GM12878 (cell line): ENCODE measurements around the gene HAGHL. TPM values are rescaled to one million over a fixed set of nuclear protein-coding genes. Genes with fewer than 3 reads are reported as not detected.
A peak's percentile ranks its signal among the peaks of the same experiment; 100 is the strongest.

ENCODE experiments used
- ATAC-seq: fragments of 200-7000 bp; cut with Tn5 transposase; 3 replicates; pipeline ENCODE4 v1.9.1; 2020; ENCODE audit warnings: mild to moderate bottlenecking, moderate library complexity
- BruUV-seq: library from RNA; stranded (reverse); fragments of 400-500 nt; replicated peaks from 2 replicates; lab custom pipeline; 2021; lab: Mats Ljungman, UMichigan
- CTCF ChIA-PET: fragments of 300-600 bp; sonication (Branson Sonifier 250); formaldehyde crosslinking; extraction: SDS; loops from one replicate; lab custom pipeline; 2021; ENCODE audit warnings: inconsistent platforms; lab: Yijun Ruan, JAX
- POLR2A ChIA-PET: fragments of 350-600 bp; formaldehyde crosslinking; extraction: SDS; loops from one replicate; lab custom pipeline; 2021; ENCODE audit warnings: inconsistent platforms; lab: Charles Lee
- RAD21 ChIA-PET: fragments of 300-600 bp; sonication (Branson Sonifier 250); formaldehyde crosslinking; loops from one replicate; lab custom pipeline; 2023; ENCODE audit warnings: antibody characterized with exemption; ENCODE audit not compliant: unreplicated experiment; lab: Charles Lee
- SMC1A ChIA-PET: fragments of 300-600 bp; sonication (Branson Sonifier 250); formaldehyde crosslinking; loops from one replicate; lab custom pipeline; 2023; ENCODE audit not compliant: unreplicated experiment, uncharacterized antibody; lab: Charles Lee
- DNase-seq: peaks from one replicate; pipeline ENCODE4 v3.0.0-alpha.2; 2011; ENCODE audit warnings: low read depth, low spot score
- FAIRE-seq: peaks from 3 replicates; lab custom pipeline; 2011; peaks lifted over from hg19 to GRCh38; lab: Jason Lieb, UNC
- H2AFZ ChIP-seq: 2 replicates; pipeline ENCODE4 v1.6.0; 2011; ENCODE audit warnings: low read depth, low read length, control low read depth; ENCODE audit not compliant: control insufficient read depth
- H3K27ac ChIP-seq: 2 replicates; pipeline ENCODE4 v1.5.1; 2011; ENCODE audit warnings: control low read depth; ENCODE audit not compliant: control insufficient read depth, insufficient read depth
- H3K27me3 ChIP-seq, 2 experiments: replicated peaks in 1 of 2; 2 replicates each; pipeline versions ENCODE4 v1.6.0 to v1.6.1; 2011; ENCODE audit warnings: low read length in 1 of 2; ENCODE audit not compliant: control insufficient read depth in 2 of 2, insufficient read depth in 2 of 2
- H3K36me3 ChIP-seq, 2 experiments: 2 replicates each; pipeline ENCODE4 v1.5.1; 2011; ENCODE audit warnings: low read length in 1 of 2; ENCODE audit not compliant: control insufficient read depth in 2 of 2, insufficient read depth in 2 of 2
- H3K4me1 ChIP-seq: 2 replicates; pipeline ENCODE4 v1.6.1; 2011; ENCODE audit warnings: mild to moderate bottlenecking, low read length, moderate library complexity, mixed read lengths; ENCODE audit not compliant: control insufficient read depth, insufficient read depth
- H3K4me2 ChIP-seq: 2 replicates; pipeline ENCODE4 v1.6.0; 2011; ENCODE audit warnings: control low read depth; ENCODE audit not compliant: control insufficient read depth, insufficient read depth
- H3K4me3 ChIP-seq: fragments of 200-600 bp; sonication (generic); 2 replicates; pipeline ENCODE4 v1.5.1; 2016
- H3K79me2 ChIP-seq: 2 replicates; pipeline ENCODE4 v1.6.0; 2011; ENCODE audit warnings: low read length; ENCODE audit not compliant: control insufficient read depth, insufficient read depth
- H3K9ac ChIP-seq: 2 replicates; pipeline ENCODE4 v1.8.0; 2011; ENCODE audit warnings: low read length, control low read depth, mixed read lengths; ENCODE audit not compliant: control insufficient read depth, insufficient read depth
- H3K9me3 ChIP-seq: replicated peaks from 3 replicates; pipeline ENCODE4 v1.5.1; 2011; ENCODE audit warnings: mild to moderate bottlenecking, low read length; ENCODE audit not compliant: control insufficient read depth, insufficient read depth
- H4K20me1 ChIP-seq: 2 replicates; pipeline ENCODE4 v1.6.0; 2011; ENCODE audit not compliant: control insufficient read depth, insufficient read depth
- BCL11A ChIP-seq: IDR thresholded peaks from 2 replicates; pipeline ENCODE4 v1.6.1; 2011; ENCODE audit warnings: low read depth, low read length
- CHD1 ChIP-seq: IDR thresholded peaks from 2 replicates; pipeline ENCODE4 v1.6.1; 2012; ENCODE audit warnings: low read depth, low read length, improper control_type of control experiment
- CHD2 ChIP-seq: IDR thresholded peaks from 2 replicates; pipeline ENCODE4 v1.6.1; 2011; ENCODE audit warnings: low read depth, low read length, improper control_type of control experiment, borderline replicate concordance
- EED ChIP-seq: sonication (generic); IDR thresholded peaks from 2 replicates; pipeline ENCODE4 v1.6.1; 2016; ENCODE audit warnings: antibody characterized with exemption, low read depth
- EZH2 ChIP-seq: IDR thresholded peaks from 2 replicates; pipeline ENCODE4 v1.6.1; 2012; ENCODE audit warnings: low read depth, mild to moderate bottlenecking, control low read depth, inconsistent platforms, low read length, borderline replicate concordance; ENCODE audit not compliant: control insufficient read depth
- FOXK2 ChIP-seq: fragments of 450-650 bp; IDR thresholded peaks from 2 replicates; pipeline ENCODE4 v1.6.1; 2017; ENCODE audit warnings: mild to moderate bottlenecking, moderate library complexity
- KLF5 ChIP-seq: fragments of 450-650 bp; IDR thresholded peaks from 2 replicates; pipeline ENCODE4 v1.6.1; 2014; ENCODE audit warnings: mild to moderate bottlenecking; ENCODE audit not compliant: partially characterized antibody
- MTA2 ChIP-seq: fragments of 450-650 bp; IDR thresholded peaks from 2 replicates; pipeline ENCODE4 v1.6.1; 2016; ENCODE audit warnings: low read depth, mild to moderate bottlenecking, moderate library complexity
- NR2F1 ChIP-seq: fragments of 450-650 bp; conservative IDR thresholded peaks from 2 replicates; pipeline ENCODE4 v1.6.1; 2017; ENCODE audit warnings: mild to moderate bottlenecking
- PAX5 ChIP-seq: IDR thresholded peaks from 2 replicates; pipeline ENCODE4 v1.6.1; 2011; ENCODE audit warnings: low read depth, low read length, borderline replicate concordance
- SIN3A ChIP-seq: IDR thresholded peaks from 2 replicates; pipeline ENCODE4 v1.6.1; 2012; ENCODE audit warnings: low read depth, low read length, improper control_type of control experiment
- SUZ12 ChIP-seq: fragments of 200-600 bp; sonication (generic); IDR thresholded peaks from one replicate; pipeline ENCODE4 v1.6.1; 2018; ENCODE audit warnings: antibody characterized with exemption, mild to moderate bottlenecking; ENCODE audit not compliant: unreplicated experiment
- TAF1 ChIP-seq: IDR thresholded peaks from 2 replicates; pipeline ENCODE4 v1.6.1; 2011; ENCODE audit warnings: mild to moderate bottlenecking, low read depth, low read length, borderline replicate concordance
- YY1 ChIP-seq: IDR thresholded peaks from 2 replicates; pipeline ENCODE4 v1.6.1; 2011; ENCODE audit warnings: low read depth, mild to moderate bottlenecking, low read length
- ZNF207 ChIP-seq: fragments of 450-650 bp; IDR thresholded peaks from 2 replicates; pipeline ENCODE4 v1.6.1; 2014; ENCODE audit warnings: antibody characterized with exemption, mild to moderate bottlenecking, borderline replicate concordance
- ZNF217 ChIP-seq: fragments of 450-650 bp; IDR thresholded peaks from 2 replicates; pipeline ENCODE4 v1.6.1; 2017; ENCODE audit warnings: antibody characterized with exemption, mild to moderate bottlenecking
- ZNF24 ChIP-seq: fragments of 450-650 bp; IDR thresholded peaks from 2 replicates; pipeline ENCODE4 v1.6.1; 2017; ENCODE audit warnings: antibody characterized with exemption, mild to moderate bottlenecking
- ZNF274 ChIP-seq: IDR thresholded peaks from one replicate; pipeline ENCODE4 v1.8.0; 2011; ENCODE audit not compliant: insufficient read length, insufficient read depth
- WGBS: methylation state at CpG from one replicate; pipeline ENCODE4 v1.1.6; 2016; ENCODE audit warnings: low lambda C conversion rate; ENCODE audit not compliant: insufficient replicate concordance, insufficient coverage; ENCODE audit errors: missing lambda C conversion rate; 5-methylcytosine and 5-hydroxymethylcytosine counted together
- in situ Hi-C: fragments of 300-500 bp; cut with MboI; formaldehyde crosslinking; loops from 9 replicates; pipeline ENCODE4 v1.14.3; 2018; ENCODE audit warnings: mixed read lengths
- intact Hi-C: fragments of 100-400 bp; cut with micrococcal nuclease; formaldehyde crosslinking; loops from one replicate; pipeline ENCODE4 v1.14.2; 2022; ENCODE audit not compliant: unreplicated experiment
- polyA plus RNA-seq, 11 experiments: library from polyadenylated mRNA; depleted of rRNA in 4 of 11; unstranded in 6 of 11; stranded (reverse) in 5 of 11; fragments of >200 nt; fragmentation: Nextera tagmentation in 4 of 11; fragmentation: Illumina TruSeq in 1 of 11; extraction: Ambion mirVana in 4 of 11; extraction: Trizol in 1 of 11; gene quantifications; 1 replicate in 1 of 11; 2 replicates in 10 of 11; pipeline versions ENCODE4 v1.2.1 to v1.2.3, GENCODE V29; 2011 to 2016; ENCODE audit warnings: inconsistent platforms in 2 of 11, missing spikeins in 2 of 11, low read depth in 1 of 11
- total RNA-seq, 4 experiments: library from RNA; depleted of rRNA in 3 of 4; stranded (reverse); fragments of >200 nt in 3 of 4; fragmentation: Illumina TruSeq in 1 of 4; extraction: Trizol in 1 of 4; gene quantifications; 2 replicates each; pipeline versions ENCODE4 v1.2.1 to v1.2.3, GENCODE V29; 2013 to 2021

The HAGHL gene
- total and polyA plus RNA-seq, 10 of the 15 experiments (the other 5 are each of a cell fraction or from before 2014, with no cell fraction given): 0.23 to 44.6 (median 16.4) TPM

DNA sequence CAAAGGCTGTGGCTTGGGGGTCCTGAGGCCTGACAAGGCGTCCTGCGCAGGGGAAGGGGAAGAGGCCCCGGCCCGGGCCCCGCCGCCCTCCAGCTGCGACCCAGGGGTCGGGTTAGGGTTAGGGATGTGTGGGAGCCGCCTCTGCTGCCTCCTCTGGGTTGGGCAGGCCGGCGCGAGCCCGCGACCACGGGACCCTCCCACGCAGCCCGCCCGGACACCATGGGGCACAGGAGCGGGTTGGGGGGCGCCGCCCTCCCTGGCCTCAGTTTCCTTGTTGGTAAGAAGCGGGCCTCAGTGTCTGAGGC is 13.5 kb downstream of the HAGHL start:
- peak overlapping the region; percentile 42 for H2AFZ ChIP-seq
- peaks cover 33% of the 10 kb centered on the region for H3K4me1 ChIP-seq
- H3K9ac ChIP-seq: peak overlapping the region; percentile 93
- intact Hi-C loops: loop anchor here (2.0 to 5.0 kb wide), 2 partner anchors 20 to 47 kb away; partner anchors contain the start of genes ANTKMT, CHTF18 and RPUSD1
- RAD21 ChIA-PET: no interaction called here
- H3K79me2 ChIP-seq: peaks cover 16% of the 10 kb centered on the region
- H3K9me3 ChIP-seq: no peaks in the 10 kb centered on the region
- no peaks in the 10 kb centered on the region for H3K27me3 ChIP-seq
- peak; percentile 39 for ATAC-seq
- POLR2A ChIA-PET: interaction anchor here (3.4 to 7.3 kb wide), 2 partner anchors 13 to 20 kb away, joined by 16 to 60 read pairs; partner anchors contain the start of genes ANTKMT, CCDC78 and HAGHL
- TF ChIP-seq NR2F1: peak; percentile 75
- TF ChIP-seq MTA2: no peak
- TF ChIP-seq, all 136 proteins: peak for 1
- no TSS peak for BruUV-seq
- Histone ChIP-seq H3K4me3 (peak overlapping the region; percentile 90), H3K27ac (peak overlapping the region; percentile 76), H3K36me3 (peaks cover 0 to 4% of the 10 kb centered on the region in 2 experiments; a peak in 2 of 4 replicates), H4K20me1 (no peaks in the 10 kb centered on the region), H3K4me2 (peak overlapping the region; percentile 90)
- 0% methylated on average over 7 of the region's 22 CpGs for WGBS
- ChIA-PET SMC1A (no interaction called here), CTCF (interaction anchor here (0.7 to 2.2 kb wide), 6 partner anchors 11 to 28 kb away, joined by 3 to 10 read pairs (median 5); partner anchors contain the start of gene METRN)
- DNase-seq (no peak), FAIRE-seq (no peak)
- in situ Hi-C loops: loop anchor here (5.0 kb wide), 1 partner anchor 47 kb away; the partner anchor contains the start of genes CHTF18 and RPUSD1

DNA sequence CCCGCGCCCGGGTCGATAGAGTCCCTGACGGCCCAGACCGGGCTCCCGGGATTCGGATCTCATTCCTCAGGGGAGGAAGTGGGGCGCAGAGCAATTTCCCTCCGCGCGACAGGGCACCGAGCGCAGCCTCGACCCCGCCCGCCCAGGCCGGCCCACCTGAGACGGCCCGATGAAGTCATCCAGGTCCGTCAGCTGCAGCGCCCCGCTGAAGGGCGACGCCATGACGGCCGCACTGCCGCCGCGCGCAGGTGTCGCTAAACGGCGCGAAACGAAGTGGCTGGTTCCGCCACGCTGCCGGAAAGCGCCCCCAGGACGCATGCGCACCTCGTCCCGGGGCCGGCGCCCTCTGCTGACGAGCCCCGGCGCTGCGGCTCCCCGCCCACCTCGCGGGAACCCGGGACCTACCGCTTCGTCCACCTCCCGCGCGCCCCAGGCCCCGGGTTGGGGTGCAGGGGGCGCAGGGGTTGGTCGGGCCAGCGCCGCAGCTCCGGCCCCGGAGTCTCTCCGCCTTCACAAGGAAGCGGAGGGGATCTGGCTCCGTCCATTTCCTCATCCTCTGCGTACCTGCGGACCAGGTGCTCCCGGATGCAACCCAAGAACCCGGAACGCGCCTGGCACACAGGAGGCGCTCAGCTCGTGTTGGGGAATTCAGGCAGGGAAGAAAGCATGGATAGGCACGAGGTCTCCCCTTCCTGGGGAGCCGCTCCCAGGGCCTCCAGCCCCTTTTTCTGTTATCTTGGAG is 14.0 kb downstream of the HAGHL start, which contains the start of gene CIAO3:
TSS of gene CIAO3 (minus strand) at position 234 of the 742 bp plus-strand sequence. CDS start at position 222, 12 bp downstream.
- no peaks in the 10 kb centered on the region; a peak in 1 of 4 replicates for H3K36me3 ChIP-seq
- FAIRE-seq (peak; percentile 90), ATAC-seq (peak; percentile 89), DNase-seq (peak; percentile 60)
- peaks cover 27% of the 10 kb centered on the region for H3K4me1 ChIP-seq
- H2AFZ ChIP-seq: peak within 1 kb of the TSS; percentile 42
- H3K9ac ChIP-seq: peak within 1 kb of the TSS; percentile 93
- peak within 1 kb of the TSS; percentile 76 for H3K27ac ChIP-seq
- ChIA-PET POLR2A (interaction anchor here (1.1 to 7.3 kb wide), 3 partner anchors 10 to 20 kb away, joined by 3 to 60 read pairs (median 16); partner anchors contain the start of genes ANTKMT, CCDC78 and HAGHL), CTCF (interaction anchor here (0.7 to 2.3 kb wide), 6 partner anchors 12 to 30 kb away, joined by 4 to 16 read pairs (median 6); partner anchors contain the start of gene METRN), RAD21 (interaction anchor here (0.7 kb wide), 1 partner anchor 559 kb away, joined by 3 read pairs; no protein-coding TSS in a partner anchor), SMC1A (no interaction called here)
- no peaks in the 10 kb centered on the region for H3K27me3 ChIP-seq
- in situ Hi-C loops (loop anchor here (5.0 kb wide), 1 partner anchor 46 kb away; the partner anchor contains the start of genes CHTF18 and RPUSD1), intact Hi-C loops (loop anchor here (2.0 to 5.0 kb wide), 2 partner anchors 20 to 46 kb away; partner anchors contain the start of genes ANTKMT, CHTF18 and RPUSD1)
- no peaks in the 10 kb centered on the region for H4K20me1 ChIP-seq
- H3K4me2 ChIP-seq: peak within 1 kb of the TSS; percentile 90
- no TSS peak for BruUV-seq
- H3K79me2 ChIP-seq: peaks cover 16% of the 10 kb centered on the region
- under 1% methylated on average over 79 of the region's 79 CpGs for WGBS
- H3K4me3 ChIP-seq: peak within 1 kb of the TSS; percentile 90
- no peaks in the 10 kb centered on the region for H3K9me3 ChIP-seq
- peak; percentile 90 for TF ChIP-seq ZNF207
- TF ChIP-seq PAX5: peak; percentile 48; the same call in 1 of the 2 replicates
- no peak for TF ChIP-seq EED
- no peak for TF ChIP-seq BCL11A
- no peak for TF ChIP-seq FOXK2
- no peak for TF ChIP-seq SUZ12
- no peak for TF ChIP-seq EZH2
- TF ChIP-seq ZNF217: peak; percentile 57
- TF ChIP-seq YY1: peak; percentile 98
- peak; percentile 77 for TF ChIP-seq KLF5
- TF ChIP-seq CHD2: peak; percentile 81
- no peak for TF ChIP-seq CHD1
- TF ChIP-seq TAF1: peak; percentile 87; the same call in 1 of the 2 replicates
- peak; percentile 67; the same call in 1 of the 2 replicates for TF ChIP-seq ZNF24
- TF ChIP-seq ZNF274: no peak
- TF ChIP-seq SIN3A: peak; percentile 95
